Smooth muscle cell (in vitro differentiated cells): ENCODE results near the gene NBPF19. TPM values are rescaled to one million over a fixed set of nuclear protein-coding genes. Genes with fewer than 3 reads are reported as not detected.
A peak's percentile ranks its signal among the peaks of the same experiment; 100 is the strongest.
"Not testable (repeated sequence)": the region's sequence is repeated elsewhere in the genome, so short reads cannot be mapped to it uniquely, and the experiment has no call there.

Experiments used
- DNase-seq: peaks from one replicate; lab custom pipeline; 2025; ENCODE audit not compliant: unreplicated experiment; lab: John Stamatoyannopoulos, UW
- H2AFZ ChIP-seq: fragments of 200-600 bp; sonication (generic); 2 replicates; pipeline ENCODE4 v1.6.0; 2016; ENCODE audit warnings: antibody characterized with exemption, low read depth, mild to moderate bottlenecking
- H3F3A ChIP-seq: fragments of 200-600 bp; sonication (generic); 2 replicates; pipeline ENCODE4 v1.6.0; 2017; ENCODE audit warnings: antibody characterized with exemption, low read depth
- H3K27ac ChIP-seq: fragments of 200-600 bp; sonication (generic); 2 replicates; pipeline ENCODE4 v1.5.1; 2016; ENCODE audit warnings: low read depth, mild to moderate bottlenecking
- H3K27me3 ChIP-seq: fragments of 200-600 bp; sonication (generic); 2 replicates; pipeline ENCODE4 v1.6.1; 2016; ENCODE audit warnings: low read depth, mild to moderate bottlenecking
- H3K36me3 ChIP-seq: fragments of 200-600 bp; sonication (generic); 2 replicates; pipeline ENCODE4 v1.5.1; 2016; ENCODE audit warnings: low read depth
- H3K4me1 ChIP-seq: fragments of 200-600 bp; sonication (generic); 2 replicates; pipeline ENCODE4 v1.5.1; 2016; ENCODE audit warnings: low read depth
- H3K4me2 ChIP-seq: fragments of 200-600 bp; sonication (generic); 2 replicates; pipeline ENCODE4 v1.6.0; 2016; ENCODE audit warnings: mild to moderate bottlenecking
- H3K4me3 ChIP-seq: fragments of 200-600 bp; sonication (generic); 2 replicates; pipeline ENCODE4 v1.5.1; 2016; ENCODE audit warnings: mild to moderate bottlenecking
- H3K79me2 ChIP-seq: fragments of 200-600 bp; sonication (generic); 2 replicates; pipeline ENCODE4 v1.6.0; 2016; ENCODE audit warnings: low read depth, mild to moderate bottlenecking
- H3K9ac ChIP-seq: fragments of 200-600 bp; sonication (generic); 2 replicates; pipeline ENCODE4 v1.6.0; 2016; ENCODE audit warnings: low read depth
- H3K9me3 ChIP-seq: fragments of 200-600 bp; sonication (generic); replicated peaks from 2 replicates; pipeline ENCODE4 v1.5.1; 2016; ENCODE audit warnings: low read depth
- H4K20me1 ChIP-seq: fragments of 200-600 bp; sonication (generic); 2 replicates; pipeline ENCODE4 v1.6.0; 2016; ENCODE audit warnings: low read depth
- WGBS: methylation state at CpG from one replicate; pipeline ENCODE4 v1.1.7; 2016; ENCODE audit warnings: low lambda C conversion rate; 5-methylcytosine and 5-hydroxymethylcytosine counted together
- polyA plus RNA-seq: library from polyadenylated mRNA; unstranded; fragments of >200 nt; fragmentation: Nextera tagmentation; extraction: Ambion mirVana; gene quantifications from 2 replicates; pipeline ENCODE4 v1.2.1, GENCODE V29; 2016
- total RNA-seq: library from RNA; depleted of rRNA; stranded (reverse); fragments of >200 nt; gene quantifications from 2 replicates; pipeline ENCODE4 v1.2.3, GENCODE V29; 2014

Gene NBPF19
- total RNA-seq (15.1 and 17.9 TPM in 2 replicates), polyA plus RNA-seq (3.5 and 4.0 TPM in 2 replicates)

GRCh38 chr1:149474745-149475144, at the start of gene NBPF19:
Gene NBPF19, plus strand, starts transcription at chr1:149475045. Its CDS starts 888 bp downstream, at chr1:149475933.
- H3K79me2 ChIP-seq, H3K27me3 ChIP-seq, DNase-seq, H3K9me3 ChIP-seq, H3K4me3 ChIP-seq, H3F3A ChIP-seq, H2AFZ ChIP-seq, H3K4me1 ChIP-seq, H4K20me1 ChIP-seq, H3K4me2 ChIP-seq, H3K27ac ChIP-seq, H3K36me3 ChIP-seq, H3K9ac ChIP-seq: not testable (repeated sequence)
- 89% methylated on average over 1 of the region's 2 CpGs for WGBS

GRCh38 chr1:149428317-149428716, 46.5 kb upstream of the NBPF19 start:
- H3F3A ChIP-seq, H2AFZ ChIP-seq, H3K4me3 ChIP-seq, H3K27me3 ChIP-seq, H3K9me3 ChIP-seq, DNase-seq, H3K4me2 ChIP-seq, H3K9ac ChIP-seq, H3K36me3 ChIP-seq, H3K4me1 ChIP-seq, H3K79me2 ChIP-seq, H3K27ac ChIP-seq, H4K20me1 ChIP-seq: not testable (repeated sequence)
- 86% methylated on average over 1 of the region's 3 CpGs for WGBS

GRCh38 chr1:149445451-149445850, 29.4 kb upstream of the NBPF19 start:
- H3K4me1 ChIP-seq, H3K4me2 ChIP-seq, DNase-seq, H2AFZ ChIP-seq, H3F3A ChIP-seq, H4K20me1 ChIP-seq, H3K9me3 ChIP-seq, H3K36me3 ChIP-seq, H3K79me2 ChIP-seq, H3K27me3 ChIP-seq, H3K9ac ChIP-seq: not testable (repeated sequence)
- Histone ChIP-seq H3K27ac (peak overlapping the region; percentile 75), H3K4me3 (peak overlapping the region; percentile 15)
- WGBS: 13% methylated on average over 5 of the region's 6 CpGs

- H2AFZ ChIP-seq, H3K27me3 ChIP-seq, H3K36me3 ChIP-seq, H4K20me1 ChIP-seq, H3K9me3 ChIP-seq, DNase-seq, H3K4me1 ChIP-seq, H3K4me2 ChIP-seq, H3F3A ChIP-seq, H3K9ac ChIP-seq, H3K79me2 ChIP-seq, H3K4me3 ChIP-seq, H3K27ac ChIP-seq: not testable (repeated sequence)
- 87% methylated on average over 1 of the region's 2 CpGs for WGBS
These were observed 22.6 kb upstream of the NBPF19 start for GRCh38 chr1:149452196-149452595.

GRCh38 chr1:149452652-149453051, 22.2 kb upstream of the NBPF19 start:
- DNase-seq, H3K79me2 ChIP-seq, H3K27me3 ChIP-seq, H4K20me1 ChIP-seq, H3K27ac ChIP-seq, H3K4me3 ChIP-seq, H3F3A ChIP-seq, H3K9me3 ChIP-seq, H3K4me2 ChIP-seq, H3K9ac ChIP-seq, H3K36me3 ChIP-seq, H2AFZ ChIP-seq, H3K4me1 ChIP-seq: not testable (repeated sequence)
- no CpG with 5 or more reads among the region's 1 CpG for WGBS

- H3K9me3 ChIP-seq: not testable (repeated sequence)
- 3% methylated on average over 34 of the region's 36 CpGs for WGBS
These were observed 83.5 kb downstream of the NBPF19 start for GRCh38 chr1:149558350-149558825.

GRCh38 chr1:149561806-149562205, 87.0 kb downstream of the NBPF19 start:
- H3K9ac ChIP-seq, H4K20me1 ChIP-seq, H3K4me2 ChIP-seq, H3F3A ChIP-seq, H3K27me3 ChIP-seq, H3K27ac ChIP-seq, H3K79me2 ChIP-seq, H3K4me1 ChIP-seq, H2AFZ ChIP-seq, H3K9me3 ChIP-seq, H3K4me3 ChIP-seq, H3K36me3 ChIP-seq, DNase-seq: not testable (repeated sequence)
- 93% methylated on average over 15 of the region's 23 CpGs for WGBS

More at GRCh38 chr1:149558350-149558825, 83.5 kb downstream of the NBPF19 start:
- not testable (repeated sequence) for H4K20me1 ChIP-seq, H3K27me3 ChIP-seq, H3K27ac ChIP-seq, H3F3A ChIP-seq, H3K9ac ChIP-seq, DNase-seq, H2AFZ ChIP-seq, H3K79me2 ChIP-seq, H3K4me1 ChIP-seq, H3K36me3 ChIP-seq
- Histone ChIP-seq H3K4me3 (peak overlapping the region; percentile 38), H3K4me2 (peak overlapping the region; percentile 77)

GRCh38 chr1:149565485-149565884, 90.6 kb downstream of the NBPF19 start:
- H3K9ac ChIP-seq, H3K4me3 ChIP-seq, H3K4me1 ChIP-seq, DNase-seq, H3K9me3 ChIP-seq, H3F3A ChIP-seq, H3K79me2 ChIP-seq, H3K4me2 ChIP-seq, H3K27ac ChIP-seq, H4K20me1 ChIP-seq, H3K27me3 ChIP-seq, H3K36me3 ChIP-seq, H2AFZ ChIP-seq: not testable (repeated sequence)
- WGBS: 100% methylated on average over 1 of the region's 4 CpGs

GRCh38 chr1:149572763-149573162, 97.9 kb downstream of the NBPF19 start:
- H3K4me3 ChIP-seq, H3K27me3 ChIP-seq, H3K36me3 ChIP-seq, H3K4me1 ChIP-seq, H3F3A ChIP-seq, H3K4me2 ChIP-seq, H3K9me3 ChIP-seq, H3K9ac ChIP-seq, H3K27ac ChIP-seq, H4K20me1 ChIP-seq, H2AFZ ChIP-seq, DNase-seq, H3K79me2 ChIP-seq: not testable (repeated sequence)
